Left colon (tissue), 2 donors: ENCODE results near the gene NEGR1. TPM values are rescaled to one million over a fixed set of nuclear protein-coding genes. Genes with fewer than 3 reads are reported as not detected.

Experiments
- ATAC-seq: fragments of 200-7000 bp; cut with Tn5 transposase; one replicate; pipeline ENCODE4 v1.9.1; 2020; ENCODE audit warnings: mild to moderate bottlenecking, moderate library complexity
- DNase-seq, 2 donors: peaks; one replicate each; pipeline ENCODE4 v3.0.0-alpha.2; 2020
- intact Hi-C, 2 donors: fragments of 100-400 bp; cut with DNase I in 1 of 2; cut with micrococcal nuclease in 1 of 2; formaldehyde crosslinking; loops; one replicate each; pipeline versions ENCODE4 v1.11.2 to v1.14.0; 2022; cut with DNase I, micrococcal nuclease
- total RNA-seq, 2 donors: library from RNA; stranded (reverse); fragmentation: NEBNext Ultra II Directional; extraction: Animal tissue kit (Norgen Biotek cat#: 25700); gene quantifications; one replicate each; pipeline ENCODE4 v1.2.1, GENCODE V29; 2021
- donor health status: DM: no; HTN: no; CAD: no.
- donor health status: DM: yes; HTN: yes; CAD: no.

NEGR1 gene
- total RNA-seq, 2 donors from 2014 or later: 4.2 to 13.1 TPM

DNA sequence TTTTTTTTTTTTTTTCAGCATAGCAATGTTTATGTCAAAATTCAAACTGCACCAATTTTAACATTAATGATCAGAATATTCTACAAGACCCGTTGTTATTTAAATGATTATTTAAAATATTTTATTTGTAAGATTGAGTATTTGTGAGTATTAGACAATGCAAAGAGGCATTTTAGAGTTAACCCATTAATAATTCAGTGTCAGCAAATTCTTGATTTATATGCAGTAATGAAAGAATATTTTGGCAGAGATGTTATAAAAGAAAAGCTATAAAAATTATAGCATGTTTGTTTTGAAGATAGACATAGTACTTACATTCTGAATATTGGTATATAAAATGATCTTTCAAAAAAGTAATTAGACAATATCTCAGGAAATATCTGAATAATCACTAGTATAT, 932.0 kb downstream of the NEGR1 start:
- ATAC-seq (no peak), DNase-seq (no peak)
- intact Hi-C loops: no loop called here
